NOMO-1 treated with dmso at 0.1 percent for 144 hours (cell line): Measurements from ENCODE around the gene ABCA1.
"Not testable (repeated sequence)": the region's sequence is repeated elsewhere in the genome, so short reads cannot be mapped to it uniquely, and the experiment has no call there.

Experiments
- DNase-seq: peaks from one replicate; lab custom pipeline; 2025; ENCODE audit not compliant: unreplicated experiment; lab: John Stamatoyannopoulos, UW

ABCA1 gene

DNA sequence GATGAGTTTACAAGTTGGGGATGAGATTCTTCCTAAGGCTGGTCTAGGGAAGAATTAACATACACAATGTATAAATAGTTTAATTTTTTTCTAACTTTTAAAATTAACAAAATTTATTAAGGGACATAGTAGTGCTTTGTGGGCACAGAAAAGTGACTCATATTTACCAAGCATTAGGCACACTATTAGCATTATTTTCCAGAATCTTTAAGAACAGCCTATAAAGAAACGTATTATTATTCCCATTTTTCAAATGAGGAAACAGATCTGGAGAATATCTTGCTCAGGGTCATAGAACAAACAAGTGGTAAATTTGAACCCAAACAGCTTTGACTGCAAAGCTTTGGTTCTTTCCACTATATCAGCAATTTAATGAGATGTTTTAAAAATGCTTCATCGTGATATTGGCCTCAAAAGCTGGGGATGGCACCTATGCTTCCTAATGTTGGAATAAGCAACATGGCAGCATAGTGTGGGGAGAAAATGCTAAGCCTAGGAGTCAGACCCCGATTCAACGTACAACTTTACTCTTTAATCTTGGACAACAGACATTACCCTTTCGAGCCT lies 55.9 kb downstream of the ABCA1 start:
- no peak for DNase-seq

DNA sequence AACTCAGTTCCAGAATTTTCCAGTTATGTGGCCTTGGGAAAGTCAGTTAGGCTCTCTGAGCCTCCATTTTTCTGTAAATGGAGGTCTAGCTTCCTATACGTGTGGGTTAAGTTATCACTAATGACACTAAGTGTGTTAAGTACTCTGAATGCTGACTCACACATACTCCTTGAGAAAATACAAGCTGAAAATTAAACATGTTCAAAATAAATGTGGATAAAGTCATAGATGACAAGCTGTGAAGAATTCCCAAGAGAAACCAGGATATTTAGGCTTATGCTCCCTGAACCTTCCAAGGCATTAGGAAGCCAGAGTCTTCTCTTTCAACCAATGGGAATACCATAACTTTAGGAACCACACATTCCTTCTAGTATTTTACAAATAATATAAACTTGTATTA lies 58.1 kb downstream of the ABCA1 start:
- no peak for DNase-seq

- DNase-seq: peak; percentile 92
Observed at GRCh38 chr9:104868687-104869404, 59.1 kb downstream of the ABCA1 start.

DNA sequence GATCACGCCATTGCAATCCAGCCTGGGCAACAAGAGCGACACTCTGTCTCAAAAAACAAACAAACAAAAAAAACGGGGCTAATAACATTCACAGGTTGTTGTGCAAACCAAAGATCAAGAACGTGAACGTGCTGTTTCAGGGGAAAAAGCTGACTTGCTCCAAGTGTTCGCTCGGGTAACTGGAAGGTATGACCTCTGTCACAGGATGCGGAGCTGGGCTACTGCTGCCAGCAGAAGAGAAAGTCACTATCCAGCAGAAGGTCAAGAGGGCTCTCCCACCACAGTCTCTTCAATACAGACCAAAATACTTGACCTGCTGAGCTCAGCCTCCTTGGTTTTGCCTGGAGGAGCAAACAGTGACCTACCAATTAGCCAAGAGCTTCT lies 59.7 kb downstream of the ABCA1 start:
- DNase-seq: no peak

DNA sequence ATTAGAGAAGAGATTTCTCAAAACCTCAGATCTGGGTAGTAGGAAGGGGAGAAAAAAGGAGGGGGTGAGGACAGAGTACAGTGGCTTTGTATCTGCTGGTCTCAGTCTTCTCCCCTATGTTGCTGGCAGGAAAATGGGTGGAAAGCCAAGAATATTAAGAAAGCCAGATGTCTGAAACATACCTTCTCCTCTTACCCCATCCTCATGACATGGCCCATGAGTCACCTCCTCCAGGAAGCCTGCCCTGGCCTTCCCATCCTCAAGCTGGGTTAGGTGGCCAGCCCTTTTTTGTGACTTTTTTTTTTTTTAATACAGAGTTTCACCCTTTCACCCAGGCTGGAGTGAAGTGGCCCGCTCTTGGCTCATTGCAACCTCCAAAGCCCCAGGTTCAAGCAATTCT lies 61.8 kb downstream of the ABCA1 start:
- no peak for DNase-seq

GRCh38 chr9:104864675-104865104 lies 63.3 kb downstream of the ABCA1 start:
- no peak for DNase-seq

- peak; percentile 43 for DNase-seq
Observed at GRCh38 chr9:104863180-104863883, 64.6 kb downstream of the ABCA1 start.

GRCh38 chr9:104861397-104861796 lies 66.6 kb downstream of the ABCA1 start:
- DNase-seq: peak; percentile 33

GRCh38 chr9:104860263-104860662 lies 67.7 kb downstream of the ABCA1 start:
- peak; percentile 44 for DNase-seq

DNA sequence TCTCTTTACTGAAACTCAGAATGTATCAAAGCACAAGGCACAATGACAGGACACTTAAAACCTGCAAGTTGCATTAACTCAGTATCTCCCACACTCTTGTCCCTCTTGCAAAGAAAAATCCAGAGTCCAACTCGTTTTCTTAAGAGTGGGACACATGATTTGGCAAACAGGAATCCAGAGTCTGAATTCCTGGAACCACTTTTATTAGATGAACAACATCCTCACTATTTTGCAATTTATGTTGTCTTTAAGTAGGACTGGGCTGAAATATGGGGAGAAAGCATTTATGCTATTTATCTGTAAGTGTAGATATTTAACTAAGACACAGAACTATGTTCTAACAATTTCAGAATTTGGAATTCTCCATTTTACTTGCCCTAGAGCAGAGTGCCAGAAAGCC lies 69.1 kb downstream of the ABCA1 start:
- no peak for DNase-seq

DNA sequence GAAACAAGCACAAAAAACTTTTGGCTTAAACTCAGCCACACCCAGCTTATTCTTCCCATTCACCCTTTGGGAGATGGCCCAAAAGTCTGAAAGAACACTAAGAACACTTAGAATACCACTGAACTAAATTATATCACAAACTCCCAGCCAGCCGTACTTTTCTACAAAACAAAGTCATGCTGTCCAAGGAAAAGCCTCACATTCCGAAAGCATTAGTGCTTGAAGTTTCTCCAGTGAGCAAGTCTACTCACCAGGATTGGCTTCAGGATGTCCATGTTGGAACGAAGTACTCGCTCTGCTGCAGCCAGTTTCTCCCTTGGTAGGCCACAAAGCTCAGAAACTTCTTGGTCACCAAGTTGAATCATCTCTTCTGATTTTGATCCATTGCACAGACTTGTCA lies 69.7 kb downstream of the ABCA1 start:
- DNase-seq: no peak

- DNase-seq: no peak
Observed at GRCh38 chr9:104856413-104856941, 71.5 kb downstream of the ABCA1 start.

- no peak for DNase-seq
Observed at GRCh38 chr9:104855807-104856206, 72.1 kb downstream of the ABCA1 start.

DNA sequence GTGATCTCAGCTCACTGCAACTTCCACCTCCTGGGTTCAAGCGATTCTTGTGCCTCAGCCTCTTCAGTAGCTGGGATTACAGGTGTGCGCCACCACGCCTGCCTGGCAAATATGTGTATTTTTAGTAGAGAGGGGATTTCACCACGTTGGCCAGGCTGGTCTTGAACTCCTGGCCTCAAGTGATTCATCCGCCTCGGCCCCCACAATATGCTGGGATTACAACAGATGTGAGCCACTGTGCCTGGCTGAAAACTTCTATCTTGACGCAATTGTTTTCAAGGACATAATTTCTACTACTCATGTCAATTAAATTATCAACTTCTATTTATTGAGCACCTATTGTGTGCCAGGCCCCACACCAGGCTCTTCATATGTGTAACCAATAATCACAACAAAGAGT lies 72.7 kb downstream of the ABCA1 start:
- DNase-seq: not testable (repeated sequence)

GRCh38 chr9:104854613-104855012 lies 73.3 kb downstream of the ABCA1 start:
- DNase-seq: no peak

DNA sequence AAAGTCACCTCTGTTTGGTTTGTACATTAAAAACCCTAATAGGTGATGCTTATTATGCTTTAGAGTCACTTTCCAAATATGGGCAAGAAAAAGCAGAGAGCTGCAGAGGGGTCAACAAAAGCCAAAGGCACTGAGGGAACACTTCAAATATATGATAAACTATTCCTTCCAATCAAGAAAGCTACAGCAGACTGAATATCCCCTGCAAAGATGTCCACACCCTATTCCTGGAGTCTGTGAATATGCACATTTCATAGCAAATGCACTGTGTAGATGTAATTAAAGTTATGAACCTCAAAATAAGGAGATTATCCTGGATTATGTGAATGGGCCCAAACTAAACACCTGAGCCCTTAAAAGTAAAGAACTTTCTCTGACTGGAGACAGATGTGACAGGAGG lies 74.3 kb downstream of the ABCA1 start:
- no peak for DNase-seq

GRCh38 chr9:104853159-104853558 lies 74.8 kb downstream of the ABCA1 start:
- no peak for DNase-seq

DNA sequence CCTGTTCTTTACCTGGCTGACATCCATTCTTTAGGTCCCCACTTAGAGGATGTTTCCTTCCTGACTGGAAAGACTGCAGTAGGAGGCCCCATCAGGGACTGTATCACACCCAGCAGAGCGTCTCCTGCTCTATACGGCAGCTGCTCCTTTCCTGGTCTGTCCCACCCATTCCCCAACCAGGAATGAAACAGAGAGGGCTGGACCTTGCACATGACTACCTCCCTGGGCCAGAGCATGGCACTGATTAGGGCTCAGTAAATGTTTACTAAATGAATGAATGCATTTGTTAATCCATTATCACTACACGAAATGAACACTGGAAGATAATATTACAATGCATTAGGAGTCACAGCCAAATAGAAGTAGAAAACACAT lies 76.4 kb downstream of the ABCA1 start:
- no peak for DNase-seq

DNA sequence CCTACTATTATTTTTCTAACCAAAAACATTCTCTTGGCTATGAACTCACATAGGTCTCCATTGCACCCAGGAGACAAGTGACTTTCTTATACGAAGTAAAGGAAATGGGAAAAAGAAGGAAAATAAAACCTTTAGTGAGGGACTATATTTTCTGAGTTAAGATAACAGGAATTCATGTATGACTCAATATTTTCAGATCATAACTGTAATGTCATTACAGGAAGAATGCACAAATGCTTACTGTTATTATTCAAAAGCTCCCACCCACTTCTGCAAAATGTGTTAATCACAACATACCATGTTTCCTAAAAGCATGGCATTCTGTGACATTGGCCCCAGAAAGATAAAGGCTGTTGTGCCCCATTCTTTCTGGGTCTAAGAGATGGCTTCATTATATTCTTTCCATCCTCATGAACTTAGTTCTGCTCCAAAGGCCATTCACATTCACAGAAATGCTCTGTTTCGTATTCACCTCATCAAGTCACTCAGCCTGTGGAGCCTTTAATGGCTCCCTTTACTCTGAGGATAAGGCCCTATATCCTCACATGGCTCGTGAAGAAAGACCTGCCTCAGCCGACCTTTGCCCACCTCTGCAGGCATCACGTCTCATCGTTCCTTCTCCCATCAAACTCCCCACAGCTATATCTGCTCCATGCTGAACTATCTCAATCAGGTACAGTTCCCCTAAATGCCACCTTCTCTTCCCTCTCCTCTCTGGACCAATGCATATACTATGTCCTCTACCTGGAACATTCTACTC lies 77.0 kb downstream of the ABCA1 start:
- DNase-seq: no peak

DNA sequence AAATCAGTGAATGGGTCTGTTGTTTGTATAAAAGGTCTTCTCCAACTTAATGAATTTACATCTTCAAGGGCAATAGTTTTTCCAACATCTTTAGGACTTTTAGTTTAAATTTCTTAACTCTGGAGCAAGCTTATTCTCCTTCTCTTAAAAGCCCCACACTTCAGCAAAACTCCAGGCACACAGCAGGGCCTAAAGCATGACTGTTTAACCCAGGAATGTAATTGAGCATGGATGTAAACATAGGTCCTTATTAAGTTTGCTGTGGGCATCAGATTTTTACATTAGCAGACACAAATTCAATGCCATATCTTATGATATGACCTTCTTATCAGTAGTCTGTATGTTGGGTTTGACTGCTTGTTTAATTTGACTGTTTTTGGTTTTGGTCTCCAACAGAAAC lies 78.9 kb downstream of the ABCA1 start:
- no peak for DNase-seq

GRCh38 chr9:104844710-104845109 lies 83.2 kb downstream of the ABCA1 start:
- DNase-seq: no peak
